HL-60/S4 treated with phorbol 12-myristate 13-acetate at 8.2 ng/mL for 4 days and 3 days (cell line): ENCODE results near the gene LRRC9.
"Not testable (repeated sequence)": the region's sequence is repeated elsewhere in the genome, so short reads cannot be mapped to it uniquely, and the experiment has no call there.

Experiments
- in situ Hi-C: fragments of 300-500 bp; cut with MboI; formaldehyde crosslinking; loops from 2 replicates; pipeline ENCODE4 v1.15.0; 2022; ENCODE audit warnings: low sequenced_read_pairs

The LRRC9 gene

GRCh38 chr14:59952141-59952540 lies 32.2 kb downstream of the LRRC9 start:
- in situ Hi-C loops = not testable (repeated sequence)

GRCh38 chr14:59957890-59958289 lies 37.9 kb downstream of the LRRC9 start:
- in situ Hi-C loops = not testable (repeated sequence)

GRCh38 chr14:59959668-59960067 lies 39.7 kb downstream of the LRRC9 start:
- in situ Hi-C loops = loop anchor here (10.0 kb wide), 1 partner anchor 225 kb away; no protein-coding TSS in a partner anchor

GRCh38 chr14:59961518-59962062 lies 41.6 kb downstream of the LRRC9 start:
- in situ Hi-C loops = loop anchor here (10.0 kb wide), 1 partner anchor 223 kb away; no protein-coding TSS in a partner anchor

GRCh38 chr14:59964251-59965007 lies 44.5 kb downstream of the LRRC9 start:
- in situ Hi-C loops = loop anchor here (10.0 kb wide), 1 partner anchor 220 kb away; no protein-coding TSS in a partner anchor

GRCh38 chr14:59969319-59969718 lies 49.4 kb downstream of the LRRC9 start:
- in situ Hi-C loops = loop anchor here (10.0 kb wide), 1 partner anchor 215 kb away; no protein-coding TSS in a partner anchor

GRCh38 chr14:59981564-59981963 lies 61.6 kb downstream of the LRRC9 start:
- in situ Hi-C loops = no loop called here

GRCh38 chr14:59983048-59983447 lies 63.1 kb downstream of the LRRC9 start:
- in situ Hi-C loops = no loop called here

GRCh38 chr14:59986556-59987059 lies 66.7 kb downstream of the LRRC9 start:
- in situ Hi-C loops = no loop called here

GRCh38 chr14:59997449-59997848 lies 77.5 kb downstream of the LRRC9 start:
- in situ Hi-C loops = no loop called here

GRCh38 chr14:59997966-59998365 lies 78.0 kb downstream of the LRRC9 start:
- in situ Hi-C loops = no loop called here

GRCh38 chr14:59998564-59998963 lies 78.6 kb downstream of the LRRC9 start:
- in situ Hi-C loops = no loop called here

GRCh38 chr14:60002819-60003492 lies 83.0 kb downstream of the LRRC9 start:
- in situ Hi-C loops = no loop called here

GRCh38 chr14:60003991-60004390 lies 84.0 kb downstream of the LRRC9 start:
- in situ Hi-C loops = no loop called here

GRCh38 chr14:60008042-60008441 lies 88.1 kb downstream of the LRRC9 start:
- in situ Hi-C loops = no loop called here

- in situ Hi-C loops = not testable (repeated sequence)
Measured at GRCh38 chr14:60010263-60010662, 90.3 kb downstream of the LRRC9 start.

GRCh38 chr14:60014402-60014801 lies 94.5 kb downstream of the LRRC9 start:
- in situ Hi-C loops = no loop called here

GRCh38 chr14:60021619-60022018 lies 101.7 kb downstream of the LRRC9 start:
- in situ Hi-C loops = no loop called here

GRCh38 chr14:60025571-60025970 lies 105.6 kb downstream of the LRRC9 start:
- in situ Hi-C loops = no loop called here

- in situ Hi-C loops = no loop called here
Measured at GRCh38 chr14:60035177-60035576, 115.2 kb downstream of the LRRC9 start.

- in situ Hi-C loops = not testable (repeated sequence)
Measured at GRCh38 chr14:60047976-60048375, 128.0 kb downstream of the LRRC9 start.
